Neural cell (in vitro differentiated cells): ENCODE data around the gene LPCAT1.

Experiments
- EZH2 ChIP-seq: fragments of 200-600, 300-800 bp; shearing (Covaris generic), sonication (generic); IDR thresholded peaks from 2 replicates; pipeline ENCODE4 v1.6.1; 2014; ENCODE audit warnings: antibody characterized with exemption, low read length, borderline replicate concordance, mild to moderate bottlenecking; ENCODE audit not compliant: insufficient read depth, poor library complexity, severe bottlenecking
- POLR2AphosphoS5 ChIP-seq: IDR thresholded peaks from 2 replicates; pipeline ENCODE4 v1.6.1; 2012
- RAD21 ChIP-seq: fragments of 450-650 bp; conservative IDR thresholded peaks from 2 replicates; pipeline ENCODE4 v1.6.1; 2014; ENCODE audit warnings: antibody characterized with exemption, mild to moderate bottlenecking, moderate library complexity
- SMC3 ChIP-seq: fragments of 450-650 bp; conservative IDR thresholded peaks from 2 replicates; pipeline ENCODE4 v1.6.1; 2014; ENCODE audit warnings: antibody characterized with exemption, mild to moderate bottlenecking, moderate library complexity; ENCODE audit not compliant: poor library complexity
- TF ChIP-seq, protein P1 (sequence below): fragments of 450-650 bp; IDR thresholded peaks from 2 replicates; pipeline ENCODE4 v1.5.1; 2014; ENCODE audit warnings: antibody characterized with exemption, mild to moderate bottlenecking, moderate library complexity; ENCODE audit not compliant: poor library complexity, severe bottlenecking
- TF ChIP-seq, protein P2 (sequence below): IDR thresholded peaks from 2 replicates; pipeline ENCODE4 v1.6.1; 2012; ENCODE audit warnings: borderline replicate concordance

DNA sequence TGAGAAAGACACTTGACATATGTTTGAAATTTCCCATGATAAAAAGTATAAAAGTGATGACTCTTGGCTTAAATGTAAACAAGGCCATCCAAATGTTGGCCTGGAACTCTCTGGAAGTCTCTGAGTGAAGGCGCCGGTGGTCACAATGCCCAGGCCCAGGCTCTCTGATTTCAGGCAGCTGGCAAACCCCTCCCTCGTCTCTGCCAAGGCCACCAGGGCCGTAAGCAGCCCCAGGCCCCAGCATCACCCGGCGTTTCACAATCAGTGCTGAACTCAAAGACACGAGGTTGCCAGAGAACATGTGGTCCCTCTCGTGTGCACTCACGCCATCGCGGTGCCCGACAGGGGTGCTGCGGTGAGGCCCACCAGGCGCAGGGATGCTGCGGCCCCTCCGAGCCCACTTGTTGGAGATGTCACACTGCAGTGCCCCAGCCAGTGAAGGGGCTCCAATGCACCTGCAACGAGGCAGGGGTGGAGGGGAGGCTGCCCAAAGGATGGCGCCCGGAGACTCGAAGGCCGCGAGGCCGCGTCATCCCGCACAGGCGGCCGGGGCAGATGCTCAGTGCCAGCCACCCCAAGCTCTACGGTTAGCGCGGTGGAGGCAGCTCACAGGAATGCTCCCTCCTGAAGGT lies 15.0 kb downstream of the LPCAT1 start:
- TF ChIP-seq RAD21, result no peak
- TF ChIP-seq POLR2AphosphoS5, result no peak
- TF ChIP-seq, protein P1, sequence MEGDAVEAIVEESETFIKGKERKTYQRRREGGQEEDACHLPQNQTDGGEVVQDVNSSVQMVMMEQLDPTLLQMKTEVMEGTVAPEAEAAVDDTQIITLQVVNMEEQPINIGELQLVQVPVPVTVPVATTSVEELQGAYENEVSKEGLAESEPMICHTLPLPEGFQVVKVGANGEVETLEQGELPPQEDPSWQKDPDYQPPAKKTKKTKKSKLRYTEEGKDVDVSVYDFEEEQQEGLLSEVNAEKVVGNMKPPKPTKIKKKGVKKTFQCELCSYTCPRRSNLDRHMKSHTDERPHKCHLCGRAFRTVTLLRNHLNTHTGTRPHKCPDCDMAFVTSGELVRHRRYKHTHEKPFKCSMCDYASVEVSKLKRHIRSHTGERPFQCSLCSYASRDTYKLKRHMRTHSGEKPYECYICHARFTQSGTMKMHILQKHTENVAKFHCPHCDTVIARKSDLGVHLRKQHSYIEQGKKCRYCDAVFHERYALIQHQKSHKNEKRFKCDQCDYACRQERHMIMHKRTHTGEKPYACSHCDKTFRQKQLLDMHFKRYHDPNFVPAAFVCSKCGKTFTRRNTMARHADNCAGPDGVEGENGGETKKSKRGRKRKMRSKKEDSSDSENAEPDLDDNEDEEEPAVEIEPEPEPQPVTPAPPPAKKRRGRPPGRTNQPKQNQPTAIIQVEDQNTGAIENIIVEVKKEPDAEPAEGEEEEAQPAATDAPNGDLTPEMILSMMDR, result no peak
- TF ChIP-seq SMC3, result no peak
- TF ChIP-seq, protein P2, sequence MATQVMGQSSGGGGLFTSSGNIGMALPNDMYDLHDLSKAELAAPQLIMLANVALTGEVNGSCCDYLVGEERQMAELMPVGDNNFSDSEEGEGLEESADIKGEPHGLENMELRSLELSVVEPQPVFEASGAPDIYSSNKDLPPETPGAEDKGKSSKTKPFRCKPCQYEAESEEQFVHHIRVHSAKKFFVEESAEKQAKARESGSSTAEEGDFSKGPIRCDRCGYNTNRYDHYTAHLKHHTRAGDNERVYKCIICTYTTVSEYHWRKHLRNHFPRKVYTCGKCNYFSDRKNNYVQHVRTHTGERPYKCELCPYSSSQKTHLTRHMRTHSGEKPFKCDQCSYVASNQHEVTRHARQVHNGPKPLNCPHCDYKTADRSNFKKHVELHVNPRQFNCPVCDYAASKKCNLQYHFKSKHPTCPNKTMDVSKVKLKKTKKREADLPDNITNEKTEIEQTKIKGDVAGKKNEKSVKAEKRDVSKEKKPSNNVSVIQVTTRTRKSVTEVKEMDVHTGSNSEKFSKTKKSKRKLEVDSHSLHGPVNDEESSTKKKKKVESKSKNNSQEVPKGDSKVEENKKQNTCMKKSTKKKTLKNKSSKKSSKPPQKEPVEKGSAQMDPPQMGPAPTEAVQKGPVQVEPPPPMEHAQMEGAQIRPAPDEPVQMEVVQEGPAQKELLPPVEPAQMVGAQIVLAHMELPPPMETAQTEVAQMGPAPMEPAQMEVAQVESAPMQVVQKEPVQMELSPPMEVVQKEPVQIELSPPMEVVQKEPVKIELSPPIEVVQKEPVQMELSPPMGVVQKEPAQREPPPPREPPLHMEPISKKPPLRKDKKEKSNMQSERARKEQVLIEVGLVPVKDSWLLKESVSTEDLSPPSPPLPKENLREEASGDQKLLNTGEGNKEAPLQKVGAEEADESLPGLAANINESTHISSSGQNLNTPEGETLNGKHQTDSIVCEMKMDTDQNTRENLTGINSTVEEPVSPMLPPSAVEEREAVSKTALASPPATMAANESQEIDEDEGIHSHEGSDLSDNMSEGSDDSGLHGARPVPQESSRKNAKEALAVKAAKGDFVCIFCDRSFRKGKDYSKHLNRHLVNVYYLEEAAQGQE, result no peak
- no peak for TF ChIP-seq EZH2
